Choroid plexus epithelial cell (primary cell): ENCODE data around the gene NTM.

Experiments
- DNase-seq: peaks from one replicate; pipeline ENCODE4 v3.0.0-alpha.2; 2010; ENCODE audit warnings: low read depth
- H3K4me3 ChIP-seq: 2 replicates; pipeline ENCODE4 v1.5.1; 2011; ENCODE audit warnings: low read depth, mild to moderate bottlenecking, control low read depth, low read length, moderate library complexity
- CTCF ChIP-seq: conservative IDR thresholded peaks from 2 replicates; pipeline ENCODE4 v1.5.1; 2011; ENCODE audit warnings: low read depth, mild to moderate bottlenecking, control low read depth, inconsistent platforms, low read length, moderate library complexity

NTM gene

GRCh38 chr11:131790586-131790985, 420.2 kb downstream of the NTM start:
- H3K4me3 ChIP-seq = no peak overlapping the region
- TF ChIP-seq CTCF = no peak
- DNase-seq = peak; percentile 30

GRCh38 chr11:131792243-131792642, 421.8 kb downstream of the NTM start:
- no peak for DNase-seq
- no peak overlapping the region for H3K4me3 ChIP-seq
- TF ChIP-seq CTCF = no peak

GRCh38 chr11:131796089-131796488, 425.7 kb downstream of the NTM start:
- no peak overlapping the region for H3K4me3 ChIP-seq
- no peak for DNase-seq
- TF ChIP-seq CTCF = no peak

GRCh38 chr11:131796541-131796940, 426.1 kb downstream of the NTM start:
- no peak for TF ChIP-seq CTCF
- no peak overlapping the region for H3K4me3 ChIP-seq
- DNase-seq = no peak

- no peak overlapping the region for H3K4me3 ChIP-seq
- TF ChIP-seq CTCF = no peak
- DNase-seq = no peak
Observed at GRCh38 chr11:131800452-131800851, 430.0 kb downstream of the NTM start.

- H3K4me3 ChIP-seq = no peak overlapping the region
- TF ChIP-seq CTCF = no peak
- no peak for DNase-seq
Observed at GRCh38 chr11:131802440-131803115, 432.2 kb downstream of the NTM start.

GRCh38 chr11:131807876-131808275, 437.5 kb downstream of the NTM start:
- H3K4me3 ChIP-seq = no peak overlapping the region
- no peak for DNase-seq
- no peak for TF ChIP-seq CTCF
